Measurements from ENCODE around the gene CEP72.
A peak's percentile ranks its signal among the peaks of the same experiment; 100 is the strongest.

Gene CEP72

GRCh38 chr5:609506-609905, 2.6 kb upstream of the CEP72 start:
- Histone ChIP-seq H3K27me3 (ENCODE audit: control insufficient read depth in 3 of 3, insufficient read depth in 3 of 3, low read depth in 1 of 3, low read length in 3 of 3) (peaks cover 0 to 2% (median 0%) of the 10 kb centered on the region in 3 experiments), H4K91ac (ENCODE audit: low read depth, low read length, poor library complexity) (no peak overlapping the region), H2AFZ (ENCODE audit: low read length) (no peak overlapping the region), H3K4me3 (ENCODE audit: low read length in 2 of 2) (no peak overlapping the region), H2BK5ac (ENCODE audit: low read length) (no peak overlapping the region), H4K8ac (ENCODE audit: low read depth, low read length) (no peak overlapping the region), H2BK15ac (ENCODE audit: low read length) (no peak overlapping the region), H3K18ac (ENCODE audit: low read length) (no peak overlapping the region), H3K79me1 (ENCODE audit: low read depth, low read length) (peaks cover 8% of the 10 kb centered on the region), H3K23ac (ENCODE audit: low read depth, low read length, poor library complexity) (no peak overlapping the region), H3K9me3 (replicated peaks in 1 of 2; ENCODE audit: control insufficient read depth in 2 of 2, insufficient read depth in 1 of 2, low read depth in 1 of 2, low read length in 2 of 2) (peaks cover 3 to 4% of the 10 kb centered on the region in 2 donors), H3K14ac (ENCODE audit: low read length) (no peak overlapping the region), H3K4me1 (ENCODE audit: control insufficient read depth in 2 of 2, insufficient read depth in 1 of 2, low read depth in 1 of 2, low read length in 2 of 2) (peaks cover 5 to 11% of the 10 kb centered on the region in 2 donors), H2AK5ac (ENCODE audit: low read depth, low read length) (no peak overlapping the region), H3K9ac (ENCODE audit: low read depth, low read length, poor library complexity) (peak overlapping the region; percentile 38), H3K36me3 (replicated peaks in 1 of 2; ENCODE audit: control insufficient read depth in 2 of 2, insufficient read depth in 2 of 2, low read length in 2 of 2) (peaks cover under 1 to 2% of the 10 kb centered on the region in 2 donors), H3K4ac (ENCODE audit: low read length) (no peak overlapping the region), H3K4me2 (ENCODE audit: insufficient read depth, low read length, poor library complexity, severe bottlenecking) (no peak overlapping the region), H2BK120ac (ENCODE audit: low read depth, low read length) (no peak overlapping the region), H2BK12ac (ENCODE audit: low read length) (no peak overlapping the region), H3K27ac (replicated peaks; ENCODE audit: low read length) (no peak overlapping the region)
- WGBS, 2 donors (ENCODE audit: extremely low coverage in 2 of 2, insufficient read length in 2 of 2, insufficient replicate concordance in 1 of 2) = no CpG with 5 or more reads among the region's 5 CpGs
- DNase-seq (ENCODE audit: low spot score) = no peak

GRCh38 chr5:610011-610743, 2.0 kb upstream of the CEP72 start:
- Histone ChIP-seq H3K4me1 (ENCODE audit: control insufficient read depth in 2 of 2, insufficient read depth in 1 of 2, low read depth in 1 of 2, low read length in 2 of 2) (peaks cover 5 to 11% of the 10 kb centered on the region in 2 donors), H3K36me3 (replicated peaks in 1 of 2; ENCODE audit: control insufficient read depth in 2 of 2, insufficient read depth in 2 of 2, low read length in 2 of 2) (peaks cover 2 to 7% of the 10 kb centered on the region in 2 donors), H3K79me1 (ENCODE audit: low read depth, low read length) (peaks cover 8% of the 10 kb centered on the region), H3K4ac (ENCODE audit: low read length) (no peak overlapping the region), H4K8ac (ENCODE audit: low read depth, low read length) (no peak overlapping the region), H3K4me2 (ENCODE audit: insufficient read depth, low read length, poor library complexity, severe bottlenecking) (no peak overlapping the region), H2BK120ac (ENCODE audit: low read depth, low read length) (no peak overlapping the region), H3K14ac (ENCODE audit: low read length) (peak overlapping the region; percentile 9), H2BK15ac (ENCODE audit: low read length) (no peak overlapping the region), H3K9me3 (replicated peaks in 1 of 2; ENCODE audit: control insufficient read depth in 2 of 2, insufficient read depth in 1 of 2, low read depth in 1 of 2, low read length in 2 of 2) (peaks cover 4% of the 10 kb centered on the region in 2 donors), H2BK12ac (ENCODE audit: low read length) (peak overlapping the region; percentile 63), H3K27ac (replicated peaks; ENCODE audit: low read length) (no peak overlapping the region), H3K4me3 (ENCODE audit: low read length in 2 of 2) (peak overlapping the region; percentile 38 to 63), H2AFZ (ENCODE audit: low read length) (no peak overlapping the region), H3K23ac (ENCODE audit: low read depth, low read length, poor library complexity) (peak overlapping the region; percentile 55), H2AK5ac (ENCODE audit: low read depth, low read length) (peak overlapping the region; percentile 25), H4K91ac (ENCODE audit: low read depth, low read length, poor library complexity) (no peak overlapping the region), H2BK5ac (ENCODE audit: low read length) (no peak overlapping the region), H3K27me3 (ENCODE audit: control insufficient read depth in 3 of 3, insufficient read depth in 3 of 3, low read depth in 1 of 3, low read length in 3 of 3) (peaks cover 0 to 2% (median 0%) of the 10 kb centered on the region in 3 experiments), H3K18ac (ENCODE audit: low read length) (no peak overlapping the region), H3K9ac (ENCODE audit: low read depth, low read length, poor library complexity) (no peak overlapping the region)
- DNase-seq (ENCODE audit: low spot score) = no peak
- no CpG with 5 or more reads among the region's 9 CpGs for WGBS, 2 donors (ENCODE audit: extremely low coverage in 2 of 2, insufficient read length in 2 of 2, insufficient replicate concordance in 1 of 2)

DNA sequence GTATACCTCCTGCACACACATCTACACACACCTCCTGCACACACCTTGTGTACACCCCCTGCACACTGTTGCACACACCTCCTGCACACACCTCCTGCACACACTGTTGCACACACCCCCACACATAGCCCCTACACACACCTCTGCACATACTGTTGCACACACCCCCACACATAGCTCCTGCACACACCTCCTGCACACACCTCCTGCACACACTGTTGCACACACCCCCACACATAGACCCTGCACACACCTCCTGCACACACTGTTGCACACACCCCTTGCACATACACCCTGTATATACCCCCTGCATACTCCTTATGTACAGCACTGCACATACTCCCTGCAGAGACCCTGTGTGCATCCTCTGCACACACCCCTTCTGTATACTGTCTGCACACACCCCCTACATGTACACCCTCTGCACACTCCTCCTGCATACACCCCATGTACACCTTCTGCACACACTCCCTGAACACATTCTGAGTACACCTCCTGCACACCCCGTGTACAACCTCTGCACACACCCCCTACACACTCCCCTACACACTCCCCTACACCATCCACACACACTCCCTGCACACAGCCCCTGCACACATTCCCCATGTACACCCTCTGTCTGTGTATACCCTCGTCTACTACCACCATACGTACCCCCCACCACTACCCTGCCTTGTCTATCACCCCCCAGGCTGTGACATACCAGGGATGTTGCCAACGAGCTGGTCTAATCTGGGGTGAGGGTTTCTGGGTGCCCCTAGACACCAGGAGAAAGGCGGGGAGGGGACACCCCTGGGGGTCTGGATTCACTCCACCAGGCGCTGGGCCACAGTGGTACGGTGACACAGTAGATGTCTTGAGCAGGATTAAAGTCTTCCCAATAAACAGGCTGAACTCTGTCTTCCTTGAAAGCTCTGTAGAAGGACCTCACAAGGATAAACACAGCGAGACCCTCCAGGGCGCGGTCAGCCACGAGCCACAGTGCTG, 1.1 kb upstream of the CEP72 start:
- Histone ChIP-seq H3K23ac (ENCODE audit: low read depth, low read length, poor library complexity) (peak overlapping the region; percentile 55), H2AFZ (ENCODE audit: low read length) (peak overlapping the region; percentile 99), H3K4me3 (ENCODE audit: low read length in 2 of 2) (peak overlapping the region; percentile 63 to 93), H2BK15ac (ENCODE audit: low read length) (no peak overlapping the region), H3K9me3 (replicated peaks in 1 of 2; ENCODE audit: control insufficient read depth in 2 of 2, insufficient read depth in 1 of 2, low read depth in 1 of 2, low read length in 2 of 2) (peaks cover 4 to 9% of the 10 kb centered on the region in 2 donors), H4K91ac (ENCODE audit: low read depth, low read length, poor library complexity) (no peak overlapping the region), H3K4ac (ENCODE audit: low read length) (no peak overlapping the region), H3K9ac (ENCODE audit: low read depth, low read length, poor library complexity) (no peak overlapping the region), H2AK5ac (ENCODE audit: low read depth, low read length) (peak overlapping the region; percentile 97), H3K36me3 (replicated peaks in 1 of 2; ENCODE audit: control insufficient read depth in 2 of 2, insufficient read depth in 2 of 2, low read length in 2 of 2) (peaks cover 2 to 16% of the 10 kb centered on the region in 2 donors), H3K79me1 (ENCODE audit: low read depth, low read length) (peaks cover 8% of the 10 kb centered on the region), H4K8ac (ENCODE audit: low read depth, low read length) (no peak overlapping the region), H2BK12ac (ENCODE audit: low read length) (peak overlapping the region; percentile 63), H3K27ac (replicated peaks; ENCODE audit: low read length) (no peak overlapping the region), H2BK5ac (ENCODE audit: low read length) (no peak overlapping the region), H3K27me3 (ENCODE audit: control insufficient read depth in 3 of 3, insufficient read depth in 3 of 3, low read depth in 1 of 3, low read length in 3 of 3) (peaks cover 0 to 2% (median 0%) of the 10 kb centered on the region in 3 experiments), H3K14ac (ENCODE audit: low read length) (peak overlapping the region; percentile 90), H2BK120ac (ENCODE audit: low read depth, low read length) (peak overlapping the region; percentile 47), H3K4me2 (ENCODE audit: insufficient read depth, low read length, poor library complexity, severe bottlenecking) (peak overlapping the region; percentile 89), H3K18ac (ENCODE audit: low read length) (peak overlapping the region; percentile 83), H3K4me1 (ENCODE audit: control insufficient read depth in 2 of 2, insufficient read depth in 1 of 2, low read depth in 1 of 2, low read length in 2 of 2) (peaks cover 5 to 11% of the 10 kb centered on the region in 2 donors)
- WGBS, 2 donors (ENCODE audit: extremely low coverage in 2 of 2, insufficient read length in 2 of 2, insufficient replicate concordance in 1 of 2) = no CpG with 5 or more reads among the region's 11 CpGs
- no peak for DNase-seq (ENCODE audit: low spot score)
